ENCODE results near the gene MEIOSIN.

MEIOSIN gene

DNA sequence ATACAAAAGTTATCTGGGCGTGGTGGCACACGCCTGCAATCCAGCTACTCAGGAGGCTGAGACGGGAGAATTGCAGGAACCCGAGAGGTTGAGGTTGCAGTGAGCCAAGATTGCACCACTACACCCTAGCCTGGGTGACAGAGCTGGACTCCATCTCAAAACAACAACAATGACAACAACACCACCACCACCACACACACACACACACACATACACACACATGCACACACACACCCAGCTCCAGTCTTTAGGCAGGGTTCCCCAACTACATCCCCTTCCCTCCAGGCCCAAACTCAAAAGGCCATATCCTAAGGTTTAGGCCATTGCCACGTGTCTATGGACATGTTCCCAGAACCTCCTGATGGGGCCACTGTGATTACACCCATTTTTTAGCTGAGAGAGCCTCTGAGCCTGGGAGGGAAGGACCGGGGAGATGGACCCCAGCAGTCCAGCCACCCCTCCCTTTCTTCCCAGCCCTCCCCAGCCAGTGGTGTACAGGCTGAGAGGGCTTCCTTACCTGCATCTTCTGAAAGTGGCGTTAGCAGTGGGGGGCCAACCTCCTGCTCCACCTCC lies 68.5 kb downstream of the MEIOSIN start:
- H3K27ac ChIP-seq (ENCODE audit: low read depth, low read length), result no peak overlapping the region
- H4K20me1 ChIP-seq (ENCODE audit: control insufficient read depth, insufficient read depth, low read depth, low read length), result no peaks in the 10 kb centered on the region
- H3K36me3 ChIP-seq (ENCODE audit: control insufficient read depth, low read length), result no peaks in the 10 kb centered on the region
- H3K27me3 ChIP-seq (ENCODE audit: control insufficient read depth, low read length), result no peaks in the 10 kb centered on the region
- H3K79me2 ChIP-seq (ENCODE audit: control insufficient read depth, low read length), result no peaks in the 10 kb centered on the region
- H3K9me2 ChIP-seq (replicated peaks; ENCODE audit: control insufficient read depth, low read length), result no peaks in the 10 kb centered on the region
- H3K4me3 ChIP-seq (ENCODE audit: low read length), result no peak overlapping the region; the same call in 1 of the 2 replicates
- H3K4me1 ChIP-seq (ENCODE audit: control insufficient read depth, low read length), result peaks cover 40% of the 10 kb centered on the region
- TF ChIP-seq, protein P1, sequence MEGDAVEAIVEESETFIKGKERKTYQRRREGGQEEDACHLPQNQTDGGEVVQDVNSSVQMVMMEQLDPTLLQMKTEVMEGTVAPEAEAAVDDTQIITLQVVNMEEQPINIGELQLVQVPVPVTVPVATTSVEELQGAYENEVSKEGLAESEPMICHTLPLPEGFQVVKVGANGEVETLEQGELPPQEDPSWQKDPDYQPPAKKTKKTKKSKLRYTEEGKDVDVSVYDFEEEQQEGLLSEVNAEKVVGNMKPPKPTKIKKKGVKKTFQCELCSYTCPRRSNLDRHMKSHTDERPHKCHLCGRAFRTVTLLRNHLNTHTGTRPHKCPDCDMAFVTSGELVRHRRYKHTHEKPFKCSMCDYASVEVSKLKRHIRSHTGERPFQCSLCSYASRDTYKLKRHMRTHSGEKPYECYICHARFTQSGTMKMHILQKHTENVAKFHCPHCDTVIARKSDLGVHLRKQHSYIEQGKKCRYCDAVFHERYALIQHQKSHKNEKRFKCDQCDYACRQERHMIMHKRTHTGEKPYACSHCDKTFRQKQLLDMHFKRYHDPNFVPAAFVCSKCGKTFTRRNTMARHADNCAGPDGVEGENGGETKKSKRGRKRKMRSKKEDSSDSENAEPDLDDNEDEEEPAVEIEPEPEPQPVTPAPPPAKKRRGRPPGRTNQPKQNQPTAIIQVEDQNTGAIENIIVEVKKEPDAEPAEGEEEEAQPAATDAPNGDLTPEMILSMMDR (IDR thresholded peaks at IDR 0.05; ENCODE audit: low read depth, low read length, poor library complexity, severe bottlenecking), result no peak
- TF ChIP-seq EZH2phosphoT487 (IDR thresholded peaks at IDR 0.05; ENCODE audit: borderline replicate concordance, low read length), result no peak
- peak overlapping the region; percentile 42 for H3K4me2 ChIP-seq (ENCODE audit: low read length)
- peaks cover 4% of the 10 kb centered on the region; the same call in 1 of the 2 replicates for H3F3A ChIP-seq (ENCODE audit: control insufficient read depth, insufficient read depth)
- H3K9me3 ChIP-seq (ENCODE audit: control insufficient read depth, insufficient read depth, low read length), result no peaks in the 10 kb centered on the region

DNA sequence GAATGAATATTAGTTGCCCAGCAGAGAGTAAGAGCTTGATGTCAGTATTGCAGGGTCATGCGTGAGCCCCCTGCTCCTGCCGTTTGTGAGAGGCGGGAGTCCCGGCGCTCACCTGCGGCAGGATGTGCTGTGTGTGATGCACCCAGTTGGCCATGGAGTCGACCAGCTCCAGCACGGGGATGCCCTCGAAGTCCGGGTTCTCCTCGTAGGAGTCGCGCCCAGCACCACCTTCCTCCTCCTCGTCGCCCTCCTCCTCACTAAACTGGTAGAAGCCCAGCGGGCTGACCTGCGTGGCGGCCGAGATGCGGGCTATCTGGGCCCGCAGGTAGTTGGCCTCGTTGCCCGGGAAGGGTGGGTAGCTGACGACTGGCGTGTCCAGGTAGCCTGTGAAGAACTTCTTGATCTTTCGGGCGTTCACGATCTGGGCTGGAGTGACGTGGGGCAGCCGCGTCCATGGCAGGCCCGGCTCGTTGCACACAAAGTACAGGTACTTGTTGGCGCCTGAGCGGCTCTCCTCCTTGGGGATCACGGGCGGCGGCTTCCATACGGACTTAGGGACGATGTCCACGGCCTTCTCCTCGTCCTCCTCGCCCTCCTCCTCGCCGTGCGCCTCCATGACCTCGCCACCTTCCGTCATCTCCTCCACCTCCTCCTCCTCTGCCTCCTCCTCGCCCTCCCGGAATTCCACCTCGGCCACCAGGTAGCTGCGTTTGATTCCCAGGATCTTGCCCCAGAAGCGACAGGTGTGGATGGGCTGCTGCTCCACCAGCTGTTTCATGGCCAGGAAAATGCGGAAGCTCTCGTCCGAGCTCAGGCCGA lies 71.1 kb downstream of the MEIOSIN start:
- Histone ChIP-seq H3K27me3 (ENCODE audit: control insufficient read depth, low read length) (no peaks in the 10 kb centered on the region), H3K27ac (ENCODE audit: low read depth, low read length) (no peak overlapping the region), H3K4me2 (ENCODE audit: low read length) (no peak overlapping the region), H3K4me1 (ENCODE audit: control insufficient read depth, low read length) (peaks cover 40% of the 10 kb centered on the region), H3K9me3 (ENCODE audit: control insufficient read depth, insufficient read depth, low read length) (no peaks in the 10 kb centered on the region), H3K9me2 (replicated peaks; ENCODE audit: control insufficient read depth, low read length) (no peaks in the 10 kb centered on the region), H3F3A (ENCODE audit: control insufficient read depth, insufficient read depth) (peaks cover 3% of the 10 kb centered on the region; the same call in 1 of the 2 replicates), H3K4me3 (ENCODE audit: low read length) (no peak overlapping the region), H3K36me3 (ENCODE audit: control insufficient read depth, low read length) (no peaks in the 10 kb centered on the region), H4K20me1 (ENCODE audit: control insufficient read depth, insufficient read depth, low read depth, low read length) (no peaks in the 10 kb centered on the region), H3K79me2 (ENCODE audit: control insufficient read depth, low read length) (no peaks in the 10 kb centered on the region)
- TF ChIP-seq EZH2phosphoT487 (IDR thresholded peaks at IDR 0.05; ENCODE audit: borderline replicate concordance, low read length), result no peak
- TF ChIP-seq, protein P1 (IDR thresholded peaks at IDR 0.05; ENCODE audit: low read depth, low read length, poor library complexity, severe bottlenecking), result no peak

DNA sequence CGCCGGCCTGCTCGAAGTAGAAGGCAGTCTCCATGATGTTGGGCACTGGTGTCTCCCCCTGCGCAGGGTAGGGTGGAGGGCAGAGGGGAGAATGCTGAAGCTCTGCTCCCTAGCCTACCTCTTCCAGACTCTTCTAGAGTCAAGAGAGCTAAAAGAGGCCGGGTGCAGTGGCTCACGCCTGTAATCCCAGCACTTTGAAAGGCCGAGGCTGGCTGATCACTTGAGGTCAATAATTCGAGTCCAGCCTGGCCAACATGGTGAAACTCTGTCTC lies 71.7 kb downstream of the MEIOSIN start:
- Histone ChIP-seq H3K9me3 (ENCODE audit: control insufficient read depth, insufficient read depth, low read length) (no peaks in the 10 kb centered on the region), H3K4me2 (ENCODE audit: low read length) (no peak overlapping the region), H3K9me2 (replicated peaks; ENCODE audit: control insufficient read depth, low read length) (no peaks in the 10 kb centered on the region), H3K4me1 (ENCODE audit: control insufficient read depth, low read length) (peaks cover 40% of the 10 kb centered on the region), H3F3A (ENCODE audit: control insufficient read depth, insufficient read depth) (no peaks in the 10 kb centered on the region), H3K27ac (ENCODE audit: low read depth, low read length) (no peak overlapping the region), H3K36me3 (ENCODE audit: control insufficient read depth, low read length) (no peaks in the 10 kb centered on the region), H3K4me3 (ENCODE audit: low read length) (no peak overlapping the region), H4K20me1 (ENCODE audit: control insufficient read depth, insufficient read depth, low read depth, low read length) (no peaks in the 10 kb centered on the region), H3K27me3 (ENCODE audit: control insufficient read depth, low read length) (no peaks in the 10 kb centered on the region), H3K79me2 (ENCODE audit: control insufficient read depth, low read length) (no peaks in the 10 kb centered on the region)
- TF ChIP-seq, protein P1 (IDR thresholded peaks at IDR 0.05; ENCODE audit: low read depth, low read length, poor library complexity, severe bottlenecking), result no peak
- TF ChIP-seq EZH2phosphoT487 (IDR thresholded peaks at IDR 0.05; ENCODE audit: borderline replicate concordance, low read length), result no peak
